GM20000 (cell line): ENCODE measurements around the gene KREMEN1.

ENCODE experiments used
- DNase-seq: peaks from one replicate; pipeline ENCODE4 v3.0.0; 2012; ENCODE audit warnings: low spot score
- TF ChIP-seq, protein P1 (sequence below): IDR thresholded peaks from 2 replicates; pipeline ENCODE4 v1.5.1; 2012; ENCODE audit warnings: mild to moderate bottlenecking, control low read depth; ENCODE audit errors: extremely low read depth, missing control alignments

KREMEN1 gene

DNA sequence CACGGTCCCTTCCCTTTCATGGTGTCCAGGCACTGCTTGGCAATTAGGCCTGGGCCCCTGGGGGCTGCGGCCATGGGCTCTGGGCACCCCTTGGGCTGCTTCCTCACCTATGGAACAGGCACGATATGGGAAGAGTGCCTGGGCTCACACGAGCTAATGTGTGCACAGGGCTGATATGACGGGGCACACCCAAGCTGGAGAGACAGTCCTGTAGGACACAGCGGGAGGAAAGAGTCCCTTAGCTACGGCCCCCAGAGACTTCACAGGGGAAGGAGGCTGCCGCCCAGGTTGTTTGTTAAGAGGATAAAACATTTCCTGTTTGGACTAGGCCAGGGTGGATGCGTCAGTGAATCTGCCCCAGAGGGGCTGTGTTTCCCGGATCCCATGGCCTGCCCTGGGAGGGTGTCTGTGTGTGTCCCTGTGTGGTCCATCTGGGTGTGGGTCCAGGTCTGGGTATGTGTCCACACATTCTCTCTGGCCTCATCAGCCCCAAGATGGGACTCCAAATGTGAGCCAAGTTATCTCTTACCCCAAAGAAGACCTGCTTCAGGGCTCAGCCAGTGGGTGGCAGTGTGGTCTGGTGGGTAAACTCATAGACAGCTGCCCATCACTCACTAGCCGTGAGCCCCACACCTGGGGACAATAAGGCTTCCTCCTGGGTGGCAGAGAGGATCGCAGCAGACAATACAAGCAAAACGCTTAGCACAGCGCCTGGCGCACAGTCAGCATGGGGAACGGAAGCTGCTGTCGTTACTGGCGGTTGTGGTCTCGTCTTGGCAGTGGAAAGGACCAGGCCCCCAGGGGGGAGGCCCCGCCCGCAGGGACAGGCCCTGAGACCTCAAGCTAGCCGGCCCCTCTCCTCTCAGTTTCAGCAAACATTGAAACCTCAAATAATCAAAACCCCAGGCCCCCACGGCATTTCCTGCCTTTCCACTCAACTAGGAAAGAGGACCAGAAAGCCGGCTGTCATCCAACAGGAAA is 129.7 kb downstream of the KREMEN1 start:
- DNase-seq: peak; percentile 93
- TF ChIP-seq, protein P1, sequence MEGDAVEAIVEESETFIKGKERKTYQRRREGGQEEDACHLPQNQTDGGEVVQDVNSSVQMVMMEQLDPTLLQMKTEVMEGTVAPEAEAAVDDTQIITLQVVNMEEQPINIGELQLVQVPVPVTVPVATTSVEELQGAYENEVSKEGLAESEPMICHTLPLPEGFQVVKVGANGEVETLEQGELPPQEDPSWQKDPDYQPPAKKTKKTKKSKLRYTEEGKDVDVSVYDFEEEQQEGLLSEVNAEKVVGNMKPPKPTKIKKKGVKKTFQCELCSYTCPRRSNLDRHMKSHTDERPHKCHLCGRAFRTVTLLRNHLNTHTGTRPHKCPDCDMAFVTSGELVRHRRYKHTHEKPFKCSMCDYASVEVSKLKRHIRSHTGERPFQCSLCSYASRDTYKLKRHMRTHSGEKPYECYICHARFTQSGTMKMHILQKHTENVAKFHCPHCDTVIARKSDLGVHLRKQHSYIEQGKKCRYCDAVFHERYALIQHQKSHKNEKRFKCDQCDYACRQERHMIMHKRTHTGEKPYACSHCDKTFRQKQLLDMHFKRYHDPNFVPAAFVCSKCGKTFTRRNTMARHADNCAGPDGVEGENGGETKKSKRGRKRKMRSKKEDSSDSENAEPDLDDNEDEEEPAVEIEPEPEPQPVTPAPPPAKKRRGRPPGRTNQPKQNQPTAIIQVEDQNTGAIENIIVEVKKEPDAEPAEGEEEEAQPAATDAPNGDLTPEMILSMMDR: peak; percentile 6

DNA sequence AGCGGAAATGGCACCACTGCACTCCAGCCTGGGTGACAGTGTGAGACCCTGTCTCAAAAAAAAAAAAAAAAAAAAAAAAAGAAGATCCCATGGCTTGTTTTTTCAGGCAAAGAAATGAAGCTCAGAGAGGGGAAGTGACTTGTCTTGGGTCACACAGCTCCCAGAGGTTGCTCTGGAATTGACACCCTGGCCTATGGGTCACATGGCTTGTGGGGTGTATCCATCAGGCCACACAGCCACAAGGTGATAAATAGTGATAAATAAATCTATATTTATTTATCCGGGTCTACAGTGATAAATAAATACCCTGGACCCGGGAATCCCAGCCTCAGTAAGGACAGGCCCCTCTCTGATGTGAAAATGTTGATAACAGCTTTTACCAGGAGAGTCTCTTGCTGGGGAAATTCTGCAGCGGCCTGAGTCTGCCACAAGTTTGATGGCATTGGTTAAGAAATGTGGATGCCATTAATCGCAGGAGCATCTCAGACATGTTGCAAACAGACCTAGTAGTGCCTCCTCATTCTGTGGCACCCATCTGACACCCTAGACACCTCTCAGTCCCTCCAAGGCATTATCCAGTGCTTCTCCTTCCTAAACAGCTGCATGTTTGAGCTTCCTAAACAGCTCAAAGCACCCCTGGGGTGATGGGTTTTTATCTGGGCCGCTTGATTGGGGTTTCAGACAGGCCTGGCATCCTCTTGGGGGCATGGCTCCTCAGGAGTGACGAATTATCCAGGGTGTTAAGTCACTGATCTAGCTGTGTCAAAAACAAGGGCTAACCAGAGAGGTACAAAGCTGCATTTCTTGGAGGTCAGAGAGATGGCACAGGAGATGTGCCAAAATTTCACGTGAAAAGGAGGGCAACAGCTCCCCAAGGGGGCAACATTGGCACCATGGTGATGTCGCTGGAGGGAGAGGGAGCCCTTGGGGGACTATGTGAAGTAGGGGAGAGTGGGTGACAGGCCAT is 130.9 kb downstream of the KREMEN1 start:
- TF ChIP-seq, protein P1: no peak
- DNase-seq: no peak

GRCh38 chr22:29204455-29205183 is 131.8 kb downstream of the KREMEN1 start:
- TF ChIP-seq, protein P1: no peak
- DNase-seq: no peak

- TF ChIP-seq, protein P1: no peak
- no peak for DNase-seq
Measured at GRCh38 chr22:29205252-29205593, 132.4 kb downstream of the KREMEN1 start.

DNA sequence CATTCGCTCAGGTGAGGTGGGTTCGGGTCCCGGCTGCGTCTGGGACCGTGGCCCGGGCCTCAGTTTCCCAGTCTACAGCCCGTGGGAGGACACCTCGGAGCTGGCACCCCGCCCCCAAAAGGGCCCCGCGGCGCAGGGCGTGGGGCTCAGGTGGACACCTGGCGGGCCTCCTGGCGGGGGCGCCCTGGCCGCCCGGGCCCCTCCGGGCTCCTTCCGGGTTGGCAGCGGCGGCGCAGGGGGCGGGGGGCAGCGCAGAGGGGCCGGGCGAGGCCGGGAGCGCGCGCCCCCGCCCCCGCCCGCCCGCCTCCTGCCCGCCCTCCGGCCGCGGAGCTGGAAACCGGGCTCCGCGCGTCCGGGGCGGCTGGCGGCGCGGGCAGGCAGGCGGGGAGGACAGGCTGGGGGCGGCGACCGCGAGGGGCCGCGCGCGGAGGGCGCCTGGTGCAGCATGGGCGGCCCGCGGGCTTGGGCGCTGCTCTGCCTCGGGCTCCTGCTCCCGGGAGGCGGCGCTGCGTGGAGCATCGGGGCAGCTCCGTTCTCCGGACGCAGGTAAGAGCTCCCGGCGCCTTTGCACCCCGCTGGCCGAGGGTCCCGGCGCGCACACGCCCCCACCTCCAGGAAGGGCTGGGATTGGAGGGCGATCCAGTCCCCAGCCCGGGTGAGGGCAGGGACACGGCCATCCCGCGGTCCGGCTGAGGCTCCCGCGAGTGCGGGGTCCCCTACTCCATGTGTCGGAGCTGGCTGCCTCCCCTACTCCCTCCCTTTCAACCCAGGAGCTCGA is 132.9 kb downstream of the KREMEN1 start, which contains the start of gene EMID1:
EMID1 (plus strand) TSS at position 303 of the 778 bp plus-strand sequence; CDS start at position 446, 143 bp downstream.
- TF ChIP-seq, protein P1: peak; percentile 10
- peak; percentile 86 for DNase-seq
